ENCODE data around the gene COPG1.

The COPG1 gene

GRCh38 chr3:129314386-129315222 is 65.2 kb downstream of the COPG1 start:
- DNase-seq (ENCODE audit: low read depth in 2 of 2) = peak; percentile 42 to 50

DNA sequence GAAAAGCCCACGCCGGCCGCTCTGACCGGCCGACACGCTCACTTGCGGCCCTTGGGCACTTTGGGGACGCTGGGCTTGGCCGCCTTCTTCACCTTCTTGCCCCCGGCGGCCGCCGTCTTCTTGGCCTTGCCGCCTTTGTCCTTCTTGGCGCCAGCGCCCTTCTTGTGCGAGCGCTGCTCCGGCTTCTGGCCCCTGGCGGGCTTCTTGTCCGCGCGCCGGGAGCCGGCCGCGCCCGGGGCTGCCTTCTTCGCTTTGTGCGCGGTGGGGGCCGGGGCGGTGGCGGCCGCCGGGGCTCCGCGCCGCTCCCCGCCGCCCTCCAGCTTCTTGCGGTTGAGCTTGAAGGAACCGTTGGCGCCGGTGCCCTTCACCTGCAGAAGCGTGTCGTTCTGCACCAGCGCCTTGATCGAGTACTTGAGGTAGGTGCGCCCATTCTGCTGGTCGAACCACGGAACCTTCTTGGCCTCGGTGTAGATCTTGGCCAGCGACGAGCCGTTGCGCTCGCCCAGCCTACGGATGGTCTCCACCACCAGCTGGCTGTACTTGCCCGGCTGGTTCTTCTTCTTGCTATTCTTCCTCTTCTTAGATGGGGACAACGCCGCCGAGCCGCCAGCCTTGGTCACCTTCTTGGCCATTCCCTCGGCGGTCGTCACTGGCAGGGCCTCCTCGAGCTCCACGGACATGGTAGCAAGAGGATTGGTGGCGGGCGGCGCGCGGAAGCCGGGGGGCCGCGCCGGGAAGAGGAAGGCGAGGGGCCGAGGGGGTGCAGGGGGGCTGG is 66.0 kb downstream of the COPG1 start:
- no peak for DNase-seq (ENCODE audit: low read depth in 2 of 2)

- no peak for DNase-seq (ENCODE audit: low read depth in 2 of 2)
Observed at GRCh38 chr3:129315998-129316247, 66.5 kb downstream of the COPG1 start.

- DNase-seq (ENCODE audit: low read depth in 2 of 2) = peak; percentile 76 to 84
Observed at GRCh38 chr3:129316248-129317013, 67.0 kb downstream of the COPG1 start.

DNA sequence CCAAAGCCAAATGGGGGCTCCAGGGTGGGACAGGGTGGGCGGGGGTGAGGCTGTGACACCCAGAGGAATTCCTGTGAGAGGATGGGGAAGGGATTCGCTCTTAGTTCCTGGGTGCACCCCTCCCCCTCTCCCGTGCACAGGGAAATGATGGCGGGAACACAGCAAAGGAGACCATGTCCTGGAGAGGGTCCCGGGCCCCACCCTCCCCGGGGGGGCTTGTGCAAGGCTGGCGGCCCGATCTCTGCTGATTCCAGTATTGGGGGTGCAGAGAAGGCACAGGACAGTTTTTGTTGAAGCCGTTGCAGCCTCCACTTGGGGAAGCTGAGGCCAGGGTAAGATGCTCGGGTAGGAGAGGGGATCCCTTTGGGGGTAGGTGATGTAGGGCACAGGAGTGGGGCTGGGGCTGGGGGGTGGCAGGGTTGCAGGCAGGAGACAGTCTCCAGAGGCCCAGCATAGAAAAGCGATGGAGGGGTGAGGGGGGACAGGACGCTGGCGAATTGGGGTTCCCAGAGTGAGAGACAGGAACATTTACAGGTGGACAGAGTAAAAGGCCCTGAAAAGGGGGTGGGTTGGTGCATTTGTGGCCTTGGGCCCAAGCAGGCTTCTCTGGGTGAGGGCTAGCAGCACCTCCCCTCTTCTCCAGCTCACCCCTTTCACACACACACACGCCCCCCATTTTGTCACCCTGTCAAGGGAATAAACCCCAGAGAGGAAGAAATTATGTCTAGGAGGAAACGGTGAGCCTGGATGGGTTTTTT is 67.8 kb downstream of the COPG1 start:
- DNase-seq (ENCODE audit: low read depth in 2 of 2) = no peak

DNA sequence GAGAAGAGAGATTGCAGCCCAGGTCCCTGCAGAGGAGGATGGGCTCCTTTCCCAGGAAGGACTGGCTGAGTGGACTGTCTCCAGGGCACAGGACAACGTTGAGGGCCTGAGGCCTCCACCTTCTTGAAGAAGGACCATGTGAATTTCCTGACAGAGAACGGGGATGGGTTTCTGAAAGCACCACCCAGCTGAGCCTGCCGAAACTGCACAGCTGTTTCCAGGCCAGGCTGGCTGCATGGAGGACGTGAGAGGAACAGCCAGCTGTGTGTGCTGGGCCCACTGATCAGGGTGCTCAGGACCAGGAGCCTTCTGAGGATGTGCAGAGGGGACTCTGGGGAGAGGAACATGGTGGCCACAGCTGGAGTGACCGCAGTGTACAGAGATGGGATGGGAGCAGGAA is 68.4 kb downstream of the COPG1 start:
- DNase-seq (ENCODE audit: low read depth in 2 of 2) = no peak

DNA sequence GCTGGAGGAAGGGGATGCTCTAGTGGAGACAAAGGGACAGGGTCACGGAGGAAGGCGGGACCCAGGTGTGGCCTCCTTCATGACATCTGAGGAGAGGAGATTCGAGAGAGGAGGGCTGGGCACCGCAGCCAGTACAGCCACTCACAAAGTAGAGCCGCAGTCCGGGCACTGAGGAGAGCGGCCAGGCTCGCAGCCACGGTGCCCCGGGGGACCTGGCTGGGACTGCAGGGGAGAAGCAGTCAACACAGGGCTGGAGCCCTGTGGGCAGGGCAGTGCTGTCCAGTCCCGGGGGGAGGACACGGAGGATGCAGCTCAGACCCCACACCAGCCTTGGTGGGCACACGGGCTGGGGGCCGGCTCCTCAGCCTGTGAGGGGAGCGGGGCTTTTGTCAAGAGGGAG is 69.5 kb downstream of the COPG1 start:
- DNase-seq (ENCODE audit: low read depth in 2 of 2) = no peak

GRCh38 chr3:129320261-129320660 is 70.9 kb downstream of the COPG1 start:
- no peak for DNase-seq (ENCODE audit: low read depth in 2 of 2)

GRCh38 chr3:129320825-129321487 is 71.5 kb downstream of the COPG1 start:
- no peak for DNase-seq (ENCODE audit: low read depth in 2 of 2)

DNA sequence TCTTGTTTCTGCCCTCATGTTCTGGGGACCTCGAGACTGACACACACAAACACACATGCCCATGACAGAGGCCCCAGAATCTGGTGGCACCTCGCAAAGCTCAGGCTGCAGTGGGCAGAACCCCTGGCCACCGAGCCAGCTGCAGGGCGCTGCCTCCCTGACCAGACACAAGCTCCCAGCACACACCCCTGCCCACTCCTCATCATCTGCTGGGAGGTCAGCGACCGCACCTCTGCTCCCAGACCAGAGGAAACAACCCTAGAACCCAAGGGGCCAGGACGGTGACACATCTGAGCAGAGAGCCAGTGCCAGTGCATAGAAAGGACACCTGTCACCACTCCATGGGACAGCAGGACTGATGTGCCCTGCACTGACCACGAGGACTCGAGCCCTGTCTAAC is 72.5 kb downstream of the COPG1 start:
- no peak for DNase-seq (ENCODE audit: low read depth in 2 of 2)

GRCh38 chr3:129323651-129324294 is 74.4 kb downstream of the COPG1 start:
- DNase-seq (ENCODE audit: low read depth in 2 of 2) = no peak

- DNase-seq (ENCODE audit: low read depth in 2 of 2) = no peak
Observed at GRCh38 chr3:129324855-129325254, 75.4 kb downstream of the COPG1 start.

- DNase-seq (ENCODE audit: low read depth in 2 of 2) = no peak
Observed at GRCh38 chr3:129325383-129325782, 76.0 kb downstream of the COPG1 start.

- DNase-seq (ENCODE audit: low read depth in 2 of 2) = no peak
Observed at GRCh38 chr3:129326138-129326537, 76.7 kb downstream of the COPG1 start.

DNA sequence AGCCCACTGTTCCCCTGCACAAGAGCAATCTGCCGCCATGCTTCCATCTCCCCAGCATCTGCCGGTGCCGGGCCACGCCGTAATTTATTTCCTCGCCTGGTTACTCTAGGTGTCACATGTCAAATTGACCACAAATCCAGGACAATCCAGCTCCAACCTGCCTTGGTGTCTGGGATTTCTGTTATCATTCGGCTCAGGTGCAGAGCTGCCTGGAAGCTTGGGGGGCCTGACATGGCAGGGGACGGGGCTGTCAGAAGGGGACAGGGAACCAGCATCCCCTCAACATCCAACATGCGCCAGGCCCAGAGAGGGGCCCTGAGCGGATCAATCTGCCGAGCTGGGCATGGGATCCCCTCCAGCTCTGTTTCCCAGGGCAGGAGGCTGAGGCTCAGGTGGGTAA is 77.2 kb downstream of the COPG1 start:
- DNase-seq (ENCODE audit: low read depth in 2 of 2) = no peak
